Aorta (tissue), 5 donors: ENCODE data around the gene IGF1R. TPM values are rescaled to one million over a fixed set of nuclear protein-coding genes. Genes with fewer than 3 reads are reported as not detected.
"Not testable (repeated sequence)": the region's sequence is repeated elsewhere in the genome, so short reads cannot be mapped to it uniquely, and the experiment has no call there.

ENCODE experiments used
- ATAC-seq: fragments of 200-7000 bp; cut with Tn5 transposase; one replicate; pipeline ENCODE4 v1.9.1; 2022; ENCODE audit warnings: moderate library complexity; ENCODE audit not compliant: low FRiP score
- DNase-seq, 2 donors: peaks; one replicate each; pipeline ENCODE4 v3.0.0-alpha.2; 2020
- H3K27ac ChIP-seq, 2 donors: one replicate each; pipeline ENCODE4 v1.5.1; 2013; ENCODE audit warnings: low read length in 2 of 2, mild to moderate bottlenecking in 2 of 2, moderate library complexity in 2 of 2, control low read depth in 1 of 2, inconsistent platforms in 1 of 2, low read depth in 1 of 2
- H3K27me3 ChIP-seq, 2 donors: one replicate each; pipeline ENCODE4 v1.6.1; 2013; ENCODE audit warnings: control low read depth in 1 of 2, low read length in 1 of 2, mild to moderate bottlenecking in 1 of 2, moderate library complexity in 1 of 2; ENCODE audit not compliant: insufficient read depth in 2 of 2, control insufficient read depth in 1 of 2
- H3K36me3 ChIP-seq, 2 donors: one replicate each; pipeline ENCODE4 v1.6.1; 2013; ENCODE audit warnings: control low read depth in 1 of 2, low read length in 1 of 2, mild to moderate bottlenecking in 1 of 2; ENCODE audit not compliant: insufficient read depth in 2 of 2, control insufficient read depth in 1 of 2
- H3K4me1 ChIP-seq, 2 donors: one replicate each; pipeline ENCODE4 v1.6.1; 2013; ENCODE audit warnings: low read length in 2 of 2, control low read depth in 1 of 2, mild to moderate bottlenecking in 1 of 2, moderate library complexity in 1 of 2; ENCODE audit not compliant: insufficient read depth in 2 of 2, control insufficient read depth in 1 of 2
- H3K4me3 ChIP-seq, 2 donors: one replicate each; pipeline ENCODE4 v1.5.1; 2013; ENCODE audit warnings: low read length in 2 of 2, control low read depth in 1 of 2, mild to moderate bottlenecking in 1 of 2
- H3K9me3 ChIP-seq: one replicate; pipeline ENCODE4 v1.6.1; 2013; ENCODE audit warnings: mild to moderate bottlenecking, low read length; ENCODE audit not compliant: control insufficient read depth
- WGBS, 2 donors: extraction: QIAGEN DNeasy Blood & Tissue Kit; methylation state at CpG; one replicate each; pipeline ENCODE4 v1.1.7; 2013; 5-methylcytosine and 5-hydroxymethylcytosine counted together
- intact Hi-C, 2 donors: fragments of 100-400 bp; cut with DNase I; formaldehyde crosslinking; loops; one replicate each; pipeline versions ENCODE4 v1.14.2 to v1.15.0; 2022
- polyA plus RNA-seq, 2 donors: library from polyadenylated mRNA; stranded (reverse); fragments of 200-250 nt; gene quantifications; one replicate each; pipeline ENCODE4 v1.2.3, GENCODE V29; 2013
- total RNA-seq, 2 donors: library from RNA; stranded (reverse); fragmentation: NEBNext Ultra II Directional; extraction: Animal tissue kit (Norgen Biotek cat#: 25700); gene quantifications; one replicate each; pipeline ENCODE4 v1.2.1, GENCODE V29; 2021
- donor health status: healthy with polysubstance abuse.
- donor health status: Bipolar disorder and iron deficiency.
- donor health status: DM: no; HTN: no; CAD: no.
- donor health status: DM: no; HTN: no; CAD: no.
- donor health status: DM: yes; HTN: yes; CAD: no.

Gene IGF1R
- total and polyA plus RNA-seq, 4 donors = 7.5 to 137 (median 50.7) TPM

DNA sequence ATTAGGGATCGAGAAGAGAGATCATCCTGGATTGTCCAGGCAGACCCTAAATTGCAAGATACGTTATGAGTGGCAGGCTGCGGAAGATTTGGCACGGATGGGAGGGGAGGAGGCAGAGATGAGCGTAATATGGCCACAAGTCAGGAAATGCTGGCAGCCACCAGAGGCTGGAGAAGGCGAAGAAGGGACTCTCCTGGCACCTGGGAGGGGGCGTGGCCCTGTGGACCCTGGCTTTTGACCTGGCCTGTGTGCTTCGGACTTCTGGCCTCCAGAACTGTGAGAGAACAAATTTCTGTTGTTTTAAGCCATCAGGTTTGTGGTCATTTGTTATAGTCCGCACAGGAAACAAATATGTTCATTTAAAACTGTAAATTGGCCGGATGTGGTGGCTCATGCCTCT, 31.9 kb upstream of the IGF1R start:
- 84 to 85% methylated on average over 10 of the region's 10 CpGs for WGBS, 2 donors
- no peak for DNase-seq

DNA sequence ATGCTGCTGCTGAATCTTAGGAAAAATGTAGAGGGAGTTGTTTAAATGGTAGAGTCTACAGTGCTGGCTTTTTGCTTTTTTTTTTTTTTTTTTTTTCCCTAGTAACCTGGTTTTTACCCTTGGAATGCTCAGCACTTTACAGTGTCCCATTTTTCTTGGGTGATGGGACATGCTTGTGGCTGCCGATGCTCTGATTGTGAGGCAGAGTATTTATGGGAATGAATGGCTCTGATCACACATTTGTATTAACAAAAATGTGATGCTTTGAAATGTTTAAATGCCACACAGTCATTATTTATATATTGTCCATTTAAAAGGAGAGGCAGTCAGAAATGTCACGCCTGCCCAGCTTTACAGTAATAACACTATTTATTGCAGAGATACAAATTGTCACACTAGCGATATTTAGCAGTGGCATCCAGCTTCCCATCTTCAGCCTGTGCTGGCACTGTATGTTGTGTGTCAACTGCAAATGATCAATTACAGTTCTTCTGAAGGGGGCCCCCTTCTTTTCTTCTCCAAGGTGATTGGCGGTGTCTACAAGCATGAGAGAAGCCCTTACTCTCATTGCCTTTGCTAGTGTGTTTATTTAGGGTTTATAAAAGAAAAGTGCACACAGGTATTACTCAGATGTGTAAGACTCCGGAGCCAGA, 30.9 kb upstream of the IGF1R start:
- Histone ChIP-seq H3K4me3 (no peak overlapping the region), H3K27ac (no peak overlapping the region), H3K4me1 (no peaks in the 10 kb centered on the region), H3K36me3 (no peaks in the 10 kb centered on the region), H3K27me3 (no peaks in the 10 kb centered on the region), H3K9me3 (no peaks in the 10 kb centered on the region)
- DNase-seq (no peak), ATAC-seq (no peak)
- WGBS, 2 donors = 87% methylated on average over 5 of the region's 5 CpGs
- intact Hi-C loops = no loop called here

More for the DNA sequence above, 31.9 kb upstream of the IGF1R start:
- no peak overlapping the region for H3K27ac ChIP-seq
- no peaks in the 10 kb centered on the region for H3K4me1 ChIP-seq
- no peak overlapping the region for H3K4me3 ChIP-seq
- no peak for ATAC-seq
- no peaks in the 10 kb centered on the region for H3K27me3 ChIP-seq
- intact Hi-C loops = no loop called here
- H3K36me3 ChIP-seq = no peaks in the 10 kb centered on the region
- H3K9me3 ChIP-seq = no peaks in the 10 kb centered on the region

DNA sequence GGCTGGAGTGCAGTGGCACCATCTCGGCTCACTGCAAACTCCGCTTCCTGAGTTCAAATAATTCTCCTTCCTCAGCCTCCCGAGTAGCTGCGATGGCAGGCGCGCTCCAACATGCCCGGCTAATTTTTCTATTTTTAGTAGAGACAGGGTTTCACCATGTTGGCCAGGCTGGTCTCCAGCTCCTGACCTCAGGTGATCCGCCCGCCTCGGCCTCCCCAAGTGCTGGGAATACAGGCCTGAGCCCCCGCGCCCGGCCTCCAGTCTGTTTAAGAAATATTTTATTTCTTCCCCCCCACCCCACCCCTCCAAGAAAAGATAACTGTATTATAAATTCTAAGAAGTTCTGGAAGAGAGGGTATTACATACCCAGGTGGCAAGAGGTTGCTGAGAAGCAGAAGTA, 29.8 kb upstream of the IGF1R start:
- DNase-seq, H3K27me3 ChIP-seq, H3K4me3 ChIP-seq, H3K9me3 ChIP-seq, H3K27ac ChIP-seq, ATAC-seq, intact Hi-C loops, H3K4me1 ChIP-seq, H3K36me3 ChIP-seq: not testable (repeated sequence)
- WGBS, 2 donors = 88% methylated on average over 13 of the region's 13 CpGs

DNA sequence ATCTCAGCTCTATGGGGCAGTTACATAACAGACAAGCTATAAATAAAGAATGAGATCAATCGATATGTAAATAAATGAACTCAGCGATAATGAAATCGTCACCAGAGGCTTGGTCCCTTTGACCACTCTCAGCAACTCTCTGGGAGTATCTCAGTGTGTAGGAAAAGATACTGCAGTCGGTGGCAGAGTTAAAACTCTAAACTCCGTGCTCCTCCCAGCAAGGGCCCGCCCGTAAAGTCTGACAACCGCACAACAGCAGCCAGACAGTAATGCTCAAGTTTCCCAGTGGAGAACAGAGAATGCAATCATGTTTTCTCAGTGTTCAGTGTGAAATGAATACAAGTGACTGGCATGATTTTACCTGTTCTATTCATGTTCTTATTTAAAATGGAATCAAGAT, 28.3 kb upstream of the IGF1R start:
- intact Hi-C loops = no loop called here
- Histone ChIP-seq H3K36me3 (no peaks in the 10 kb centered on the region), H3K4me1 (no peaks in the 10 kb centered on the region), H3K4me3 (no peak overlapping the region), H3K27me3 (no peaks in the 10 kb centered on the region), H3K9me3 (no peaks in the 10 kb centered on the region), H3K27ac (no peak overlapping the region)
- WGBS, 2 donors = 82 to 83% methylated on average over 8 of the region's 8 CpGs
- DNase-seq = no peak
- ATAC-seq = no peak

DNA sequence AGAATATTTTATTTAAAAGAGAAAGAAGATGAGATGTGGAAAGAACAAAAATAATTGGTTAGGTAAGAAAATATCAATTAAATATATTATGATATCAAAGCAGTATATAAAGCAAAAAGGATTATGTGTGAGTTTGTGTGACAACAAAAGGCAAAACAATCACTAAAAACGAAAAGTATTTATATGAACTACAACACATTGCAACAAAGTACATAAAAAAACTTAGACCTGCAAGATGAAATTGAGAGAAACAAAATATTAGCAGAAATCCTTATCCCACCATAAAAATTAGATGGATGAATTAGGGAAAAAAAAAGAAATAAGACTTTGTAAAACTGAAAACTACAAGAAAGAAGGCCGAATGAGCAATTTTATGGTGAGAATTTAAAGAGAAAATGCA, 27.3 kb upstream of the IGF1R start:
- DNase-seq (no peak), ATAC-seq (no peak)
- WGBS, 2 donors = 65 to 92% methylated on average over 2 of the region's 2 CpGs
- H3K36me3 ChIP-seq = no peaks in the 10 kb centered on the region
- H3K27me3 ChIP-seq = no peaks in the 10 kb centered on the region
- no peaks in the 10 kb centered on the region for H3K4me1 ChIP-seq
- no peak overlapping the region for H3K27ac ChIP-seq
- H3K9me3 ChIP-seq = no peaks in the 10 kb centered on the region
- intact Hi-C loops = no loop called here
- no peak overlapping the region for H3K4me3 ChIP-seq

DNA sequence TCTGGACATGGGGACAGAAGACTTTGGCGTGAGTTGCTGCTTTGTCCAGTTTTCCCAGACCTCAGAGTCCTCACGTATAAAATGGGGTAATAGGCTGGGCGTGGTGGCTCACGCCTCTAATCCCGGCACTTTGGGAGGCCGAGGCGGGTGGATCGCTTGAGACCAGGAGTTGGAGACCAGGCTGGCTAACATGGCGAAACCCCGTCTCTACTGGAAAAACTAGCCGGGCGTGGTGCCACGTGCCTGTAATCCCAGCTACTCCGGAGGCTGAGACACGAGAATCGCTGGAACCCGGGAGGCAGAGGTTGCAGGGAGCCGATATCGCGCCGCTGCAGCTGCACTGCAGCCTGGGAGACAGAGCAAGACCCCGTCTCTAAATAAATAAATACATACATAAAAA, 22.7 kb upstream of the IGF1R start:
- intact Hi-C loops = no loop called here
- Histone ChIP-seq H3K36me3 (no peaks in the 10 kb centered on the region), H3K4me1 (no peaks in the 10 kb centered on the region), H3K9me3 (no peaks in the 10 kb centered on the region), H3K27me3 (no peaks in the 10 kb centered on the region), H3K4me3 (no peak overlapping the region), H3K27ac (no peak overlapping the region)
- ATAC-seq (no peak), DNase-seq (no peak)
- 91% methylated on average over 22 of the region's 22 CpGs for WGBS, 2 donors

DNA sequence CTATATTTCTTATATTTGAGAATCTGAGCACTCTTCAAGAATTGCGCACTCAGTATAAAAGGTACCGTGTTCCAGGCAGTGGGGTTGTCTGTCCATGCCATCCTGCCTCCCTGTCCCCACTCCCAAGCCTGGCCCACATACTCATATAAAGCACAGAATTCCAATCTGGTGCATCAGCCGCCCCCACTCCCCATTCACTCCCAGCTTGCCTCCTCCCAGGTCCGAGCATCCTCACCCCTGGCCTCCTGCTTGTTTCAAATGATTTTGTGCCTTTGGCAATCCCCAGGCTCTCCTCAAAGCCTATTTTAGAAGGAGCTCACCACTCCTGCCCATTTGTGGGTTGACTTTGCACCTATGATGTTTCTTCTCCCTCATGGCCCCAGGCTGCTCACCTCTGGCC, 22.2 kb upstream of the IGF1R start:
- H3K9me3 ChIP-seq = no peaks in the 10 kb centered on the region
- H3K36me3 ChIP-seq = no peaks in the 10 kb centered on the region
- ATAC-seq (no peak), DNase-seq (no peak)
- intact Hi-C loops = no loop called here
- H3K4me1 ChIP-seq = no peaks in the 10 kb centered on the region
- no peaks in the 10 kb centered on the region for H3K27me3 ChIP-seq
- 65 to 85% methylated on average over 4 of the region's 4 CpGs for WGBS, 2 donors
- H3K4me3 ChIP-seq = no peak overlapping the region
- H3K27ac ChIP-seq = no peak overlapping the region

DNA sequence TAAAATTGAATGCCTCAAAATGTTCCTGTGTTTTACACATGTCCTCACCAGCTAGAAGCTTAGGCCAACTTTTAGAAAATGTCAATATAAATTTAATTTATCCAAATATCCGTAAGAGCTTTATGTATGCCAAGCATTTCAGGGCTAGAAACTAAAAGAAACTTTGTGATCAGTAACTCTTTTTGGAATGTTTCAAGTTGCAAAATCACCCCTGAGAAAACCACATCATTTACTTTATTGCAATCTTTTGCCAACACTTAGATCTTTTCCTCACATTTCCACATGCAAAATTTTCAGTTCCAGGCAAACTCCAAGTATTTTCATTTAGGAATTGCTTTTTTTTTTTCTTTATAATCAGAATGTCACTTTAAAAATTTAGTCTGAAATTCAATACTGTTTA, 20.1 kb upstream of the IGF1R start:
- Histone ChIP-seq H3K27me3 (no peaks in the 10 kb centered on the region), H3K9me3 (no peaks in the 10 kb centered on the region), H3K36me3 (no peaks in the 10 kb centered on the region), H3K4me1 (no peaks in the 10 kb centered on the region), H3K4me3 (no peak overlapping the region), H3K27ac (no peak overlapping the region)
- intact Hi-C loops = no loop called here
- DNase-seq = no peak
- ATAC-seq = no peak
- WGBS, 2 donors = 94 to 95% methylated on average over 1 of the region's 1 CpG

DNA sequence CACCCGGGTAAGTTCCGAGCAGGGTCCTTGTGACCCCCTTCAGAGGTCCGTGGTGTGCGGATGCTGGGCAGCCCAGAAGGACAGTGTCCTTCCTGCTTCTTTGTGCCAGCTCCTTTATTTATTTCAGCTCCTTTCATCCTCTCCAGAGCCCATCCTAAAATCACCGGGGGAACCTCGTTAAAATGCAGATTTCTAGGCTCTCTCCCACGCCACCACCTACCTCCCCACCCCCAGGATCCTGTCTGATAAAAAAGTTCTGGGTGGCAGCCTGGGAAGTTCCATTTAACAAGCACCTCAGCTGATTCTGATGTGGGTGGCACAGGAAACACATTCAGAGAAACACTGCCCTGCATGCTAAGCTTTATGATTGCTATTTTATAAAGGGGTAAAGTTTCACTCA, 12.5 kb upstream of the IGF1R start:
- Histone ChIP-seq H3K9me3 (no peaks in the 10 kb centered on the region), H3K4me1 (no peaks in the 10 kb centered on the region), H3K4me3 (no peak overlapping the region), H3K36me3 (no peaks in the 10 kb centered on the region), H3K27me3 (no peaks in the 10 kb centered on the region), H3K27ac (no peak overlapping the region)
- no peak for ATAC-seq
- DNase-seq = no peak
- WGBS, 2 donors = 64 to 71% methylated on average over 7 of the region's 7 CpGs
- intact Hi-C loops = no loop called here
